Measurements from ENCODE around the gene ARID5B.

ARID5B gene

GRCh38 chr10:62037166-62037831 lies 135.8 kb downstream of the ARID5B start:
- DNase-seq, result no peak

GRCh38 chr10:62037890-62038608 lies 136.6 kb downstream of the ARID5B start:
- DNase-seq, result no peak

GRCh38 chr10:62038609-62039190 lies 137.2 kb downstream of the ARID5B start:
- peak; percentile 72 for DNase-seq

GRCh38 chr10:62039954-62040353 lies 138.5 kb downstream of the ARID5B start:
- DNase-seq, result no peak

- DNase-seq, result no peak
Observed at GRCh38 chr10:62040881-62041280, 139.4 kb downstream of the ARID5B start.

- no peak for DNase-seq
Observed at GRCh38 chr10:62043421-62044021, 142.0 kb downstream of the ARID5B start.

- no peak for DNase-seq
Observed at GRCh38 chr10:62044566-62044965, 143.1 kb downstream of the ARID5B start.

GRCh38 chr10:62045765-62046521 lies 144.4 kb downstream of the ARID5B start:
- no peak for DNase-seq

GRCh38 chr10:62046522-62047227 lies 145.2 kb downstream of the ARID5B start:
- peak; percentile 73 for DNase-seq

- peak; percentile 65 for DNase-seq
Observed at GRCh38 chr10:62047228-62047892, 145.9 kb downstream of the ARID5B start.

GRCh38 chr10:62047960-62048383 lies 146.5 kb downstream of the ARID5B start:
- no peak for DNase-seq

GRCh38 chr10:62048470-62048869 lies 147.0 kb downstream of the ARID5B start:
- DNase-seq, result no peak

- DNase-seq, result peak; percentile 84
Observed at GRCh38 chr10:62048919-62049623, 147.6 kb downstream of the ARID5B start.

- DNase-seq, result no peak
Observed at GRCh38 chr10:62049624-62050345, 148.3 kb downstream of the ARID5B start.

- no peak for DNase-seq
Observed at GRCh38 chr10:62050346-62050892, 148.9 kb downstream of the ARID5B start.

GRCh38 chr10:62050893-62051433 lies 149.5 kb downstream of the ARID5B start:
- DNase-seq, result peak; percentile 78

- no peak for DNase-seq
Observed at GRCh38 chr10:62052276-62052675, 150.8 kb downstream of the ARID5B start.

- DNase-seq, result no peak
Observed at GRCh38 chr10:62053860-62054259, 152.4 kb downstream of the ARID5B start.

GRCh38 chr10:62054408-62054807 lies 152.9 kb downstream of the ARID5B start:
- DNase-seq, result no peak

GRCh38 chr10:62054830-62055229 lies 153.3 kb downstream of the ARID5B start:
- DNase-seq, result no peak

Data from activated CD8-positive, alpha-beta memory T cell treated with anti-CD3 and anti-CD28 coated beads, Interleukin-2, amount 50 U/mL, for 48 hours (primary cell).